GM23248 (cell line): Measurements from ENCODE around the gene NCEH1.

Experiments used
- EZH2 ChIP-seq: fragments of 200-600 bp; sonication (generic); IDR thresholded peaks from 2 replicates; pipeline ENCODE4 v1.6.1; 2018; ENCODE audit warnings: antibody characterized with exemption, mild to moderate bottlenecking; ENCODE audit not compliant: insufficient read depth, poor library complexity, severe bottlenecking
- EZH2phosphoT487 ChIP-seq: fragments of 200-600 bp; sonication (generic); IDR thresholded peaks from 2 replicates; pipeline ENCODE4 v1.6.1; 2018; ENCODE audit warnings: antibody characterized with exemption, moderate library complexity, mild to moderate bottlenecking, low read depth; ENCODE audit not compliant: insufficient read depth

DNA sequence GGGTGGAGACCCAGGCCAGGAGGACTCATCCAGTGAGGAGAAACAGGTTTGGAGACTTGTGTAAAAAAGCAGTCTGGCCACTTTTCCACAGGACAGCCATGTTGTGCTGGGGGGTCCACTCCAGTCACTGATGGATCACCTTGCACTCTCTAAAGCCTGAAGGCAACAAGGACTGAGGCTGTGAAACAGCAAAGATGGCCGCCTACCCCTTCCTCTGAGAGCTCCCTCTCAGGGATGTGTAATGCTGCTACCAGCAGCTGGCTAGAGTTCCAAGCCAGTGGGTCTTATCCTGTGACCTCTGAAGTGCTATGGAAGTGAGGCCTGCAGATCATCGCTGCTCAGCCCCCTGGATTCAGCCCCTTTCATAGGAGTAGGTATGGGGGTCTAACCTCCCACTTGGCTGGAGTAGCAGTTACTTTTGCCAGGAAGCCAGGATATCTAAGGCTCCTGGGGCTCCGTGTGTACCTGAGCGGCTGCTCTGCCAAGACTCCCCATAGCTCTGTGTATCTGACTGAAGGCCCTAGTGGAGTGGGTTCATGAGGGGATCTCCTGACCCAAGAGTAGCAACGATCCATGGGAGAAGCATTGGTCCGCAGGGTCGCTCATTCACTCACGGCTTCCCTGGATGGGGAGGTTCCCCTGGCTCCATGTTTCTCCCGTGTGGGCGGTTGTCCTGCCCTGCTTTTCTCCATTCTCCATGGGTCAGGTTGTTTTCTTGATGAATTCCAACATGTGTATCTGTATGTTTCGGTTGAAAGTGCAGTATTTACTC is 117.8 kb downstream of the NCEH1 start:
- no peak for TF ChIP-seq EZH2
- TF ChIP-seq EZH2phosphoT487: no peak
